GM19455 (cell line): ENCODE data around the gene CAMTA1.

Source experiments
- ATAC-seq: cut with Tn5 transposase; IDR thresholded peaks from one replicate; pipeline ENCODE4 v1.9.1; 2021; ENCODE audit not compliant: unreplicated experiment

The CAMTA1 gene

DNA sequence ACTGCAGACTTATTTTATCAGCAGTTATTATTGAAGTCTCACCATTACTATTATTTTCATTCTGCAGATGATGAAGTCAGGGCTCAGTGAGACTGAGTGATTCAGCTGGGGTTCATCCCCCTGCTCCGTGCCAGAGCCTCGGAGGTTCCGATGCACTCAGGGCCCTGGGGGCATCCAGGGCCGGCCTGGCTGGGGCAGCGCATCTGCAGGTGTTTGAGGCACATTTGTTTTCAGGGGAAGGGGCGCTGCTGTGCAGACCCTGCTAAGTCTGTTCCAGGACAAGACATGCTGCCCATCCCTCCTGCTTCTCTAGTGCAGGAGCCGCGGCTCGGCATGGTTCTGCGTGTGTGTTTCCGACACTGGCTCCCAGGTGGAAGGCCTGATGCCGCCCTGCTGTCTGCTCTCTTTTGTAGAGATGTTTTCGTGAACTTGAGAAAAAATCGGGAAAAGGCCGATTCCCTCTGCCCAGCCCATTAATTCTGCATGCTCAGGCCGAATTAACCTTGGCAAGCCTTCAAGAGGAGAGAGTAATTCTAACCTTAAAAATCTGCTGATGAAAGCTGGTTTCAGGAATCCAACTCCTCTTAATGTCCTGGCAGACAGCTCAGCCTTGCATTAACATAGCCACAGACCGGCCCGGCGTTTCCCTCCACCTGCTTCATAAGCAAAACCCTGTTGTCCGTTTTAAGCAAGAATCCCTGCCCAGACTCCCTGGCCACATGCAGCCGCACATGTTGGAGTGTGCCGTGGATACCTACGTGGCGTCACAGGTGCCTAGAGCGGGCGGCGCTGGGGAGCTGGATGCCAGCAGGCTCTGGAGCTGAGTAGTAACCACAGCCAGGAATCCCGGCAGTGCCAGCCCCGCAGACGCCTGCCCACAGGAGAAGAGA is 669.9 kb downstream of the CAMTA1 start:
- no peak for ATAC-seq

DNA sequence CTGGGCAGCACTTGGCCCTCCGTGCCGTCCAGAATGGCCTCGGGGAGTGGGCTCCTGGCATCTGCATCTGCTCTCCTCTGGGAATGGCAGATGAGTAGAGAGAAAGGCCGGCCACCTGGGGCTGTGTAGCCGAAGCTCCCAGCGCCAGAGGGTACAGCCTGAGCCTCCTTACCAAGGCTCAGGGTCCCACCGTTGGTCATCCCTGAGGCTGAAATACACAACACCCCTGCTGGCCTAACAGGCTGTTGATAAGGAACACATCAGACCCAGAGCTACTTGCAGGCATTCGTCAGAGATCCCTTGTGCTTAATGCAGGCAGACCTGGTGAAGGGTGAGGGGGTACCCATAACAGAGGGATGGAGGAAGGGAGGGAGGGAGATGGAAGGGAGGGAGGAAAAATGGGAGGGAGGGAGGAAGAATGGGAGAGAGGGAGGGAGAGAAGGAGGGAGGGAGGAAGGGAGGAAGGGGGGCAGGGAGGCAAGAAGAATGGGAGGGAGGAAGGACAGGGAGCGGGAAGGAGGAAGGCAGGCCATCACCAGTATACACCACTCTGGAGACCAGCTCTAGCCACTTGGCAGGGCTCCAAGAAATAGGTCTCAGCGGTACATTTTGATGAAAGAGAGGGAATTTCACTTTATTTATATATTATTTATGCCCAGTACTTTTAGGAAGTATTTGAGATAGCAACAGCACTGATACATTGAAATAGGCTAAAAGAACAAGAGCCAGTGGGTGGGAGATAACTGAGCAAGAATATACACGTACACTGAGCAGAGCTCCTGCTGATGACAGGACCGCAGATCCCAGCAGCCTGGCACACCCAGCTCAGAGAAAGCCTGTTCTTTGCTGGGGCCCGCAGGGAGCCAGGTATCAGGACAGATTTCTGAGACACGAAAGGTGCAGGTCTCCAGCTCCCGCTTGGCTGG is 670.8 kb downstream of the CAMTA1 start:
- ATAC-seq = no peak

DNA sequence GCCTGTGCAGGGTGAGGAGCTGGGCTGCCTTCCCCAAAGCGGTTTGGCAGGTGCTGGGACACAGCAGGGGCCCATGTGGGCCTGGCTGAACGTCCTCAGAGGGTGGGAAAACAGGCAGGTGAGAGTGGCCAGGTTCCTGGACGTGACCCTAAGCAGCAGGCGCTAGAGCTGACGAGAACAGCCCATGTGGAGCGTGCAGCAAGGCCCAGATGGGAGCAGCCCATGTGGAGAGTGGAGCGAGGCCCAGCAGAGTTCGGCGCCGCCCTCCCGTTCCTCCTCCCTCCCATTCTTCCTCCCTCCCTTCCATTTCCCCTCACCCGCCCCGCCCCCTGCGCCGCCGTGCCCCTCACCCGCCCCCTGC is 671.4 kb downstream of the CAMTA1 start:
- no peak for ATAC-seq

DNA sequence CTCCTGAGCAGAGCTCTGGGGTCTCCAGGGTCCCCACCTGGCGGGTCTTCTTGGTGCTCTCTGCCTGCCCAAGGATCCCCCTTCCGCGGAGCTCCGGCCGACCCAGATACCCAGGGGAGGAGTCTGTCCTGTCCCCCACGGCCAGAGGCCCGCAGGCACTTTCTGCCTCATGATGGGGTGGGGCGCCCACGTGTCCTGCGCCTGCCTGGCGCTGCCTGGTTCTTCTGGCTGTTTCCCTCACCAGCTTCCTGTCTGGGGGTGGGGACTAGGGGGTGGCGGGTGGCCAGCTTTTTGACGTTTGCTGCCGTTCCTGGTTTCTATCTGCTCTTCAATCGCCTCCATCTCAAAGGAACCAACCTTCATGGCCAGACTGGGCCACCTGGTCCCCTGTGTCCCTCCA is 672.6 kb downstream of the CAMTA1 start:
- no peak for ATAC-seq

DNA sequence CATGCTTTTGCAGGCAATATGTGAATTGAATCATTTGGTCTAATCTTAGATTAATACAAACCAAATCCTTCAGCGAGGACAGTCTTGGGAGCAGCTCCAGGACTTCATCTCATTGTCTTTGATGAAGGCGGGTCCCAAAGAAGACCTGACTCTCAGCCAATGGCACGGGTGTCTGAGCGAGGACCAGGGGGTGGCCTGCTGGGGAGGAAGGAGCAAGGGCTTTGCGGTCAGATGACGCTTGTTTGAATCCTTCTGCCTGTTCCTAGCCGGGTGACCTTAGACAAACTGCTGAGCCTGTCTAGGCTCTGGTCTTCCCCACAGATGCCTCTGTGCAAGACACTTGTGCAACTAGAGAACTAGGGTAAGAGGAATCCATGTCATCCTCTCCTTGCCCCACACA is 673.7 kb downstream of the CAMTA1 start:
- ATAC-seq = no peak

DNA sequence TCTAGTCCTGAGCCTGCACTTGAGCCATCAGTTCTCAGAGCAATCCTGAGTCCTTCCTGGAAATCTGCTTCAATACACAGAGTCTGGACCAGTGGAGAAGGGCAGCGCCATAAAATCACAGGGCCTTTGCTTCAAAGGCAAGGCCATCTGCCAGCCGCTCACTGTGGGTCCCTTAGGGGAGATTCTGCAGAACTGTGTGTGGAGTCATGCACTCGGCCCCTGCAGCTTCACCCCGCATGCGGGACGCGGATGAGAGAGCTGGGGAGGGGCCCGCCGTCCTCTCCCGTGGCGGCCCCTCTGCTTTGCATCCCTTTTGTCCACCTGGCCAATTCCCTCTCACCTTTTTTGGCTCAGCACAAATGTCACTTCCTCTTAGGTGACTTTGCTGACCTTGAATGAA is 674.7 kb downstream of the CAMTA1 start:
- no peak for ATAC-seq

DNA sequence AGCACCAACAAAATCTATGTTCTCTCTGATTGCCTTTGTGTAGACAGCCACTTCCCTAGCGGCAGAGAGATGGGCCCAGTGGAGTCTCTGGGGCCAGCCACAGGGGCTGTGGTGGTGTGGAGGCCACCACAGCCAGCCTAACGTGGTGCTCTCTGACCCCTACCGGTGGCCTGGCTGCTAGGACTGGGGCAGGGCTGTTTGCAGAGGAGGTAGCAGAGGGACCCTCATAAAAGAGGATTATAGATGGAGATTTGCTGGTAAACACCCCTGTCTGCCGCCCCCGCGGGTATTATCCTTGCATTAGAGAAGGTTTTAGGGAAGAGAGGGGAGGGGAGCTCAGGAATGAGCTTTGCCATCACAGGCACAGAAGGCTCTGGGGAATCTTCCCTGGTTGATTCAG is 675.6 kb downstream of the CAMTA1 start:
- no peak for ATAC-seq

DNA sequence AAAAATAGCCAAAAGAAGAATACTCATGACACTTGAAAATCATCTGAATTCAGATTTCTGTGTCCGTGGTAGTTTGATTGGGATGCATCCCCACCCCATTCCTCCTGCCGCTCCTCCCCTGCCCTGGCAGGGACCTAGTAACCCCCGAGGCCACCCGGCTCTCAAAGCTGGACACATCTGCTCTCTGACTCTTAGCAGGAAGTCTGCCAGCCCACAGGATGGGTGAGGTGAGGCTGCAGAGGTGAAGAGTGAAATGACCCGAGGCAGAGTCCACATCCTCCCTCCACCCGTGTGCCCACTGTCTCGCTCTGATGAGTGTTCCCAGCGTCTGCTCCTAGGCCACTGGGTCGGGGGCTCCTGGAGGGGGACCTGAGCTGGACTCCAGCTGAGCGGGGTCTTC is 677.4 kb downstream of the CAMTA1 start:
- ATAC-seq = no peak

DNA sequence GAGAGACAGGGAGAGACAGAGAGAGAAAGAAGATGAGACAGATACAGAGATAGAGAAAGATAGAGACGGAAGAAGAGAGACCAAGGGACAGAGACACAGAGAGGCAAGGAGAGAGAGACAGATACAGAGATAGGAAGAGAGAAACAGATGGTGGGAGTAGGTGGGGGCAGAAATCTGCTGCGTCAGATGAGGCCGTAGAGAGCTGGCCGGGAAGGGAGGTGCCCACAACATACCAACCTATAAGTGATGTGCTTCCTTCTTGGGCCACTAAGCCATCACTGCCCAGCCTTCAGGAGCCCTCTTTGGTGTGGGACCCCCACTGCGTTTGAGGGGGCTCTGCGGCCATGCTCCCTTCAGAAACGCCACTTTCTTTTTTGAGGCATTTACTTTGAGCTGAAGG is 678.3 kb downstream of the CAMTA1 start:
- ATAC-seq = no peak

DNA sequence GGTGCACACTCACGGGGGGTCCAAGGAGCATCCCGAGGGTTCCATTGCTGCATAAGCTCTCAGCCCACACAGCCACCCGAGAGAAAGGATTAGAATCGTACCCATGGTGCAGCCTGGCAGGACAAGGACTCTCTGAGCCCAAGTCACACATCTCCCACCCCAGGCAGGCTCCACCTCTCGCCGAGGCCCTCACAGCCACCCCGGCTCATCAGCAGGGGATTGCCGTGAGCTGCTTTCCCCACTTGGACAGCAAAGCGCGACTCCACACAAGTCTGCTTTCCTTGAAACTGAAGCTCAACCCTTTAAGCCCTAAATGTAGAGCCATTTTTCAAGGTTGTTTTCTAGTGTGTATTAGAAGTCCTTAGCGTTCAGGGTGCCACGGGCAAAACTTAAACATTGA is 679.5 kb downstream of the CAMTA1 start:
- ATAC-seq = no peak

DNA sequence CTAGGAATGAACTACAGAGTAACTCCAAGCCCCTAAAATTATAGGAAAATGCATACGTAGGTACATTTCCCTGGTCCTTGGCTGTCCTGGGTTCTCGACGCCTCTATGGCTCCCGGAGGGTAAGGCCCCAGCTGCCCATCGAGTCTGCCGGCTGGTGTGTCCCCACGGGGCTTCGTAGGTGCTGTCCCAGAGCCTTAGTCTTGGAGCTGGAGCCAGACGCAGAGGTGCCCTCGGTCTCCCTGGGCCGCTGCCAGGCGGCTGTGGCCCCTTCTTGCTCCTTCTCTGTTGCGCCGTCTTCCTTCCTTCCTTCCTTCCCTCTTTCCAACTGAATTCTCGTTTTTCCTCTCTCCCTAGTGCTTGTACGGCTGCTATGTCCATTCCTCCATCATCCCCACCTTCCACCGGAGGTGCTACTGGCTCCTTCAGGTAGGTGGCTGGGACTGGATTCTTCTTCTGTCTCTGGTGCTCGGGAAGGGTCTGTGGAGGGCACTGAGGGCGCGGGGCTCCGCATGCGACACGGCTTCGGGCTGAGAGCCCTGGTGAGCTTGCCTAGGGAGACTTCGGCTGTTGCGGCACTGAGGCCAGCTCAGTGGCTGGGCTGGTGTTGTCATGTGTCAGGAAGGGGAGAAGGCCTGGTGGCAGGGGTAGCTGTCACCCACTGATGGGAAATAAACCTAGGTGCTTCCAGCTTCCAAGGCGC is 682.4 kb downstream of the CAMTA1 start:
- no peak for ATAC-seq

DNA sequence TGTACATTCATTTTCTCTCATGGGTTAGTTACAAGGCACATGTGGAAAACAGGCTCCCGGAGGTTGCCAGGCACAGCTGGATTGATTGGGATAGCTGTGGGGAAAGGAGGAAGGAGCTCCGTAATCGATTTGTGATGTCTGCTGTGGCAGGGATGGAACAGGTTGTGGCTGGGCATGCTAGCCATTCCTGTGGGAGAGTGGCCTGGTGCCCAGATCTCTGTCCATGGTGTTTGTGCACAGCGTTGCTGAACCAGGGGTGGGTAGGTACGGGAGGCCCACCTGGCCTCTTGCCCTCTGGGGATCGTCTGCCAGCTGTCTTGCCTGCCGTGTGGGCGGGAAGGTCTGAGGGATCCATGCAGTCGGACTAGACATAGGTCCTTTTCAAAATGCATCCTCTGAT is 683.0 kb downstream of the CAMTA1 start:
- no peak for ATAC-seq

DNA sequence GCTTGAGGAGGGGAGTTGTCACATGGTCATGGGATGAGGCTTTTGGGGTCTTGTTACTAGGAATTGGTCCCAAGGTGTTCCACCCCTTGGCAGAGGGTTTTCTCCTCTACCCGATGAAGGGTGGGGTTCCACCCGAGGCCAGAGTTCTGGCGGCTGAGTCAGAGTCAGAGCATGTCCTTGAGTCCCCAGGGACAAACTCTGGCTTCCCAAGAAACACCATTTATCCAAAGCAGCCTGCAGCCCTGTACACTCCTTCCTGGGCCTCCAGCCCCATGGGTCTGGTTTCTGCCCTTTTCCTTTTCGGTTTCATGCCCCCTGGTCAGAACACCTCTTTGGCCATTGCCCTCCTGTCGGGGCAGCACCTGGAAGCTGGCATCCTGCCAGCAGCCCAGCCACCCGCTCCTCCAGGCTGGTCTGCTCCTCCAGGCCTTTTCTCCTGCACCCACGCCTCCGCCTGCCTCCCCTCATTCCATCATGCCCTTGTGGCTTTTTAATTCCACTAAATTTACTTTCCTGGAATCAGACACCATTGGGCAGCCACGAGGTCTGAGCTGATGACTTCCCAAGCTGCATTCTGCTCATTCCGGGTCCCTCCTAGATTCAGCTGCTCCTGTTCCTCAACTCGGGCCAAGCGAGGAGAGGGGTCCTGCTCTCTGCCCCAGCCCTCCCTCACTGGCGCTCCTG is 684.1 kb downstream of the CAMTA1 start:
- no peak for ATAC-seq

DNA sequence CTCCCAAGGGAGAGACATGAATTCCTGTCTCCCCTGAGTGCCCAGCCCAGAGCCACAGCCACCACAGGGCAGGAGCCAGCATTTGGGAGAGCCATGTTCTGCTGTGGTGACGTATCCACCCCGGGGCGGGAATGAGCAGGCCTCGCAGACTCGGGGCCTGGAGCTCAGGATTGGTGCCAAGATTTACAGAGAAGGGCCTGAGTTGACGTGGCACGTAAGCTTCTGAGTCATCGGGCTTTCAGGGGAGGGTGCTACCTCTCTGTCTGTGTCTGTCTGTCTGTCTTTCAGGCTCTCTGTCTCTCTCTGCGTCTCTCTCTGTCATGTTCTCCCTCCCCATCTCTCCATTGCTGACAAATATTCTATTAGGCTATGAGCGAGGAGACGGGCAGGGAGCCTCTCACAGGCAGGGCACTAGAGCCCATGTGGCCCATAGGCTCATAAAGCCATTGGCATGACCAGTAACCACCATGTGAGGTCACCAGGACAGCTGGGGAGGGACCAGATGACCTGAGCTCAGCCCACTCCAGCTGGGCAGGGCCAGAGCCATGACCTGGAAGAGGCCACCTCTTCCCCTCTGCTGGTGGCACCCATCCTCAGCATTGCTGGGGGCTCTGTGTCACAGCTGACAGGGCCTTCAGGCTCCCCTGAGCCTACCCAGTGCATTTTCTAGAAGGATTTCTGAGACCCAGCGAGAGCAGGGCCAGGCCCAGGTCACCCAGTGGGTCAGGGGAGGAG is 685.8 kb downstream of the CAMTA1 start:
- ATAC-seq = no peak

DNA sequence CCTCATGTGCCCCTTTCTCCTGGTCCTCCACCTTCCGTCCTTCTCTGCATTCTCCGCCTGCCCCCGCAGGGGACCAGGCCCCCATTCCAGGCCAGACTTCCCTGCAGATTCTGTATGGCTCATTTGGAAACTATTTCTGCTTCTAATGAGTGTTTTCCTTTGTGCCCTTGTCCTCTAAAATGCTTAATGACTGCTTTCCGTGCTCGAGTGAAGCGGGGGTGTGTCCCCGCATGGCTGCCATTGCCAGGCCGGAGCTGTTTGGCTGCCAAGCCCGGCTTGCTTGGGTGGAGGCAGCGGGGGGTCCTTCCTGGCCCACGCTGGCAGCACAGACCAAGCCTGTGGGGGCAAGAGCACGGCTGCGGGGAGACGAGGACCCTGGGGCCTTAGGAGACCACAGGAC is 686.6 kb downstream of the CAMTA1 start:
- no peak for ATAC-seq

DNA sequence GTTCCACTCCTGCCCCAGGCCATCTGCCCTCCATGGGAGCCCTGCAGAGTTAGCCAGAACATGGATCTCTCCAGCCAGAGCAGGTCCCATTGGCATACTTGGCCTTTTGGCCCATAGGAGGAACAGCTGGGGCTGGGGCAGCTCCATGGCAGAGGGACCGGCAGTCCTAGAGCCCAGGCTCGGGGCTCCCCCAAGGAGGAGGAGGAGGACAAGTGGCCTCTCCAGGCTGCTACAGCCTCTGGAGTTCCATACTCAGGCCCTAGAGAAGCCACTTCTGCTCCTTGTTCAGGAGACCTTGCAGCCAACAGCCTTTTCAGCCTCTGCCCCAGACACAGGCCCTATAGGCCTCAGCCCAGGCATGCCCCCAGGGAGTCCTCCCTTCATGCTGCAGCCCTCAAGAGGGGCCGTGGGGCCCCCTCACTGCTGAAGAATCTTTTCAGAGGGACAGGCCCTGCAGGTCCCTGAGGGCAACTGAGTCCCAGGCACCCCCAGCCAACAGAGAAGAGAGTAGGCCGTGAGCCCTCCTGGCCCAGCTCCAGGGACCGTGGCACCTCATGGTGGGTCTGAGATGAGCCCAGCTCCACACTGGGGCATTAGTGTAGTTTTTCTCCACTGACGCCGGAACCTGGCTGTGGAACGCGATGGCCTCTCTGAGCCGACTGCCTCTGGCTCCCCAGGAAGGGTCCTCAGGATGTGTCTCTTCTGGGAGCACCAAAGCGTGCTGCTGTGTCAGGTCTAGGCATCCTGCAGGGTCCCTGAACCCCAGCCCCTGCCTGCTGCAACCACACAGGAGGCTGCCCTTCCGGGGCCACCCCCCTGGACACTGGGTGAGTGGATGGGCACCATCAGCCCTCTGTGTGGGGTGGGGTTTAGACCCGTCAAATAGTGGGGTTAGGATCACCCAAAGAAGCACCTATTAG is 688.2 kb downstream of the CAMTA1 start:
- no peak for ATAC-seq

DNA sequence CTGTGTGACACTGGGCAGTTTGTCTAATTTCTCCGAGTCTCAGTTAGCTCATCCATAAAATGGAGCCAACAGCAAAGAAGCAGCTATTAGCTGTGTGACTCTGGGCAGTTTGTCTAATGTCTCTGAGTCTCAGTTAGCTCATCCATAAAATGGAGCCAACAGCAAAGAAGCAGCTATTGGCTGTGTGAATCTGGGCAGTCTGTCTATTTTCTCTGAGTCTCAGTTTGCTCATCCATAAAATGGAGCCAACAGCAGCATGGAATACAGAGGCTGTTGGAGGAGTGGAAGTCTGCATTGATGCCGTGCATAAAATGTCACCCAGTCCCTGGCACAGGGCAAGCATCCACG is 688.9 kb downstream of the CAMTA1 start:
- ATAC-seq = no peak

DNA sequence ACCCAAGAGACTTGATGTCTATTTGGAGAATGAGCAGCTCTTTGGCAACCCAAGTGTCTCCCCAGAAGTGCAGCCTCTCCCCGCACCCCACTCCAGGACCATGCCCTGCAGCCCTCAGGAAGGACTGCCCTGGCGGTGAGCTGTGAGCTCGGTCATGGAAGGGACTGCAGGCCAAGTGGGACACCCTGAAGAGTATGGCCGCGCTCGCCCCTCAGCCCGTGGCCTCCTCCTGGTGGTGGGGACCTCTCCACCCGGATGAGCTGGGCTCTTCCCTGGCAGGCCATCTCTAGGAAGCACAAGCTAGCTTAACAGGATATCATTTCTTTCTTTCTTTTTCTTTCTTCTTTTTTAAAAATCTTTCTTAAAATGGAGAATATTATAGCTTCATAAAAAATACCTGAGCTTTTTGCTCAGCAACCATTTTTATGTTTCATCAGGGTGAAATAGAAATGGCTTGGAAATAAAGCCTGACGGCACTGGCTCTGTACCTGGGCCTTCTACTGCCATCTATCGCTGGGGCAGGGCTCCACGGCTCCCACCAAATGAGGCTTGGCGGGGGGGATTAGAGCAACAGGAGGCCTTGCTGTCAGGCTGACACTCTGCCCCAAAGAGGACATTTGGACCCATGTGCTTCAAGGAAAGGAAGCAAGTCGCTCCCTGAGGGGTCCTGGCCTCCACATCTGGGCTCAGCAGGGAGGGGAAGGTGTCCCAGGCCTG is 689.7 kb downstream of the CAMTA1 start:
- ATAC-seq = no peak

DNA sequence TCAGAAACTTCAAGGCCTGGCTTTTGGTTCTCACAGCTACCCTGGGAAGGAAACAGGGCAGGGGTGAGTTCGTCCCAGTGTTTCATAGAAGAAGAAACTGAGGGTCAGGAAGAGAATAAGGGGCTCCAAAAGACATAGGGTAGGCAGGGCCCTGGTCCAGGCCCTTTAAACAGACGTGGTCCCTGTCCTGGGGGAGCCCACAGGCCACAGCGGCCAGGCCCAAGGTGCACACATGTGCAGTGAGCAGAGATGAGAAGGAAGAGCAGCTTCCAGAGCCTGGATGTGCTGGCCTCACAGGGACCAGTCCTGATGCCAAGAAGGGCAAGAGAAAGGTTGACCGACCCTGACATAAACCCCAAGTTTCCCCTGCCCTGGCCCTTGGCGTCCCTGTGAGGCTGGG is 690.4 kb downstream of the CAMTA1 start:
- ATAC-seq = no peak
